MM.1S (cell line): ENCODE results near the gene RTN4R.

ENCODE experiments used
- DNase-seq: peaks from one replicate; pipeline ENCODE4 v3.0.0-alpha.2; 2015
- H2AFZ ChIP-seq: fragments of 300-600 bp; sonication (generic); 2 replicates; pipeline ENCODE4 v1.6.0; 2016; ENCODE audit warnings: antibody characterized with exemption, low read length
- H3F3A ChIP-seq: fragments of 300-600 bp; sonication (generic); 2 replicates; pipeline ENCODE4 v1.6.1; 2016; ENCODE audit warnings: mild to moderate bottlenecking, antibody characterized with exemption, low read length, moderate library complexity, mixed read lengths; ENCODE audit not compliant: insufficient read depth
- H3K27ac ChIP-seq: fragments of 300-600 bp; sonication (generic); 2 replicates; pipeline ENCODE4 v1.5.1; 2016; ENCODE audit warnings: mild to moderate bottlenecking, low read length
- H3K27me3 ChIP-seq: fragments of 300-600 bp; sonication (generic); replicated peaks from 2 replicates; pipeline ENCODE4 v1.6.0; 2016; ENCODE audit warnings: low read length; ENCODE audit not compliant: insufficient read depth
- H3K36me3 ChIP-seq: fragments of 300-600 bp; sonication (generic); replicated peaks from 2 replicates; pipeline ENCODE4 v1.6.1; 2016; ENCODE audit warnings: mild to moderate bottlenecking, low read length, mixed read lengths; ENCODE audit not compliant: insufficient read depth
- H3K4me1 ChIP-seq: fragments of 300-600 bp; sonication (generic); 2 replicates; pipeline ENCODE4 v1.6.1; 2016; ENCODE audit warnings: low read length, mixed read lengths
- H3K4me2 ChIP-seq: fragments of 300-600 bp; sonication (generic); 2 replicates; pipeline ENCODE4 v1.6.0; 2016; ENCODE audit warnings: low read depth, low read length
- H3K4me3 ChIP-seq: fragments of 300-600 bp; sonication (generic); 2 replicates; pipeline ENCODE4 v1.5.1; 2016; ENCODE audit warnings: low read length, mixed read lengths
- H3K79me2 ChIP-seq: fragments of 300-600 bp; sonication (generic); 2 replicates; pipeline ENCODE4 v1.6.1; 2016; ENCODE audit warnings: mixed run types, low read length, mixed read lengths
- H3K9ac ChIP-seq: fragments of 300-600 bp; sonication (generic); 2 replicates; pipeline ENCODE4 v1.6.1; 2016; ENCODE audit warnings: low read length, mixed read lengths
- H3K9me2 ChIP-seq: fragments of 300-600 bp; sonication (generic); replicated peaks from 2 replicates; pipeline ENCODE4 v1.6.1; 2016; ENCODE audit warnings: mild to moderate bottlenecking, low read length, mixed read lengths; ENCODE audit not compliant: insufficient read depth
- H3K9me3 ChIP-seq: fragments of 300-600 bp; sonication (generic); replicated peaks from 2 replicates; pipeline ENCODE4 v1.6.1; 2016; ENCODE audit warnings: mild to moderate bottlenecking, low read length, mixed read lengths; ENCODE audit not compliant: insufficient read depth
- H4K20me1 ChIP-seq: fragments of 300-600 bp; sonication (generic); 2 replicates; pipeline ENCODE4 v1.6.1; 2016; ENCODE audit warnings: mild to moderate bottlenecking, low read length, moderate library complexity, mixed read lengths; ENCODE audit not compliant: insufficient read depth
- CTCF ChIP-seq: fragments of 300-600 bp; sonication (generic); IDR thresholded peaks from 2 replicates; pipeline ENCODE4 v1.5.1; 2016; ENCODE audit warnings: antibody characterized with exemption, low read length, mixed read lengths
- EZH2 ChIP-seq: fragments of 300-600 bp; sonication (generic); optimal IDR thresholded peaks from 2 replicates; pipeline ENCODE3; 2017; ENCODE audit warnings: low read depth, mild to moderate bottlenecking, antibody characterized with exemption, low read length, mixed read lengths
- EZH2phosphoT487 ChIP-seq: fragments of 300-600 bp; sonication (generic); IDR thresholded peaks from 2 replicates; pipeline ENCODE4 v1.6.1; 2018; ENCODE audit warnings: antibody characterized with exemption, low read length

Gene RTN4R

GRCh38 chr22:20246368-20247009 lies 21.6 kb downstream of the RTN4R start:
- no peak overlapping the region for H3K4me3 ChIP-seq
- no peak overlapping the region for H3K4me2 ChIP-seq
- no peaks in the 10 kb centered on the region for H3K9me3 ChIP-seq
- H3K36me3 ChIP-seq, result no peaks in the 10 kb centered on the region
- no peak for DNase-seq
- H3K9me2 ChIP-seq, result no peaks in the 10 kb centered on the region
- H3K27ac ChIP-seq, result no peak overlapping the region
- TF ChIP-seq CTCF, result no peak
- H4K20me1 ChIP-seq, result no peaks in the 10 kb centered on the region
- no peaks in the 10 kb centered on the region for H3F3A ChIP-seq
- no peak overlapping the region for H3K9ac ChIP-seq
- H2AFZ ChIP-seq, result no peak overlapping the region
- no peaks in the 10 kb centered on the region for H3K79me2 ChIP-seq
- no peaks in the 10 kb centered on the region for H3K4me1 ChIP-seq
- H3K27me3 ChIP-seq, result peaks cover 32% of the 10 kb centered on the region

- peaks cover 39% of the 10 kb centered on the region for H3K27me3 ChIP-seq
- no peak overlapping the region for H3K4me3 ChIP-seq
- H2AFZ ChIP-seq, result no peak overlapping the region
- no peak overlapping the region for H3K27ac ChIP-seq
- no peak overlapping the region for H3K4me2 ChIP-seq
- no peaks in the 10 kb centered on the region for H3F3A ChIP-seq
- no peaks in the 10 kb centered on the region for H3K4me1 ChIP-seq
- no peaks in the 10 kb centered on the region for H3K9me3 ChIP-seq
- no peaks in the 10 kb centered on the region for H3K36me3 ChIP-seq
- H3K79me2 ChIP-seq, result no peaks in the 10 kb centered on the region
- no peaks in the 10 kb centered on the region for H4K20me1 ChIP-seq
- no peak for DNase-seq
- TF ChIP-seq EZH2phosphoT487 (no peak), EZH2 (no peak), CTCF (no peak)
- H3K9ac ChIP-seq, result no peak overlapping the region
- no peaks in the 10 kb centered on the region for H3K9me2 ChIP-seq
Measured at GRCh38 chr22:20245577-20246367, 22.3 kb downstream of the RTN4R start.

GRCh38 chr22:20244691-20245576 lies 23.2 kb downstream of the RTN4R start:
- H3K79me2 ChIP-seq, result no peaks in the 10 kb centered on the region
- no peak overlapping the region for H3K4me3 ChIP-seq
- H3K4me2 ChIP-seq, result no peak overlapping the region
- TF ChIP-seq EZH2phosphoT487, result no peak
- no peak for TF ChIP-seq CTCF
- TF ChIP-seq EZH2, result no peak
- H3K4me1 ChIP-seq, result no peaks in the 10 kb centered on the region
- peaks cover 42% of the 10 kb centered on the region for H3K27me3 ChIP-seq
- H3K9me2 ChIP-seq, result no peaks in the 10 kb centered on the region
- no peaks in the 10 kb centered on the region for H4K20me1 ChIP-seq
- H3K9me3 ChIP-seq, result no peaks in the 10 kb centered on the region
- H3K36me3 ChIP-seq, result no peaks in the 10 kb centered on the region
- DNase-seq, result no peak
- no peak overlapping the region for H3K27ac ChIP-seq
- H2AFZ ChIP-seq, result no peak overlapping the region
- no peaks in the 10 kb centered on the region for H3F3A ChIP-seq
- no peak overlapping the region for H3K9ac ChIP-seq
